NCI-H1092 treated with DMSO at 0.1 percent for 48 hours (cell line): ENCODE measurements around the gene SDHD.

Experiments
- DNase-seq: peaks from one replicate; lab custom pipeline; 2025; lab: John Stamatoyannopoulos, UW

SDHD gene

GRCh38 chr11:112103446-112103845 lies 16.8 kb downstream of the SDHD start:
- no peak for DNase-seq

DNA sequence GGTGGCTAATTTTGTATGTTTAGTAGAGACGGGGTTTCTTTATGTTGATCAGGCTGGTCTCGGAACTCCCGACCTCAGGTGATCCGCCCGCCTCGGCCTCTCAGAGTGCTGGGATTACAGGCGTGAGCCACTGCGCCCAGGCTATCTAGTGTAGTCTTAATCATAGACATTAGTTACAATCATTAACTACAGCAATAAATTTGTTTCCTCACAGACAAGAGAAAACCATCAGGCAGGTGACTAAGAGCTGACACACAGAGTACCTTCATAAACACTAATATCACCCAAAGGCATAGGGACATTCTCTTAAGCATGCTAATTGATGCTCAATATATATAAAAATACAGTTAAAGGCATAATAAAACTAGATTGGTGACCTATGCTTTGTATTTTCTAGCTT lies 19.4 kb downstream of the SDHD start:
- no peak for DNase-seq

DNA sequence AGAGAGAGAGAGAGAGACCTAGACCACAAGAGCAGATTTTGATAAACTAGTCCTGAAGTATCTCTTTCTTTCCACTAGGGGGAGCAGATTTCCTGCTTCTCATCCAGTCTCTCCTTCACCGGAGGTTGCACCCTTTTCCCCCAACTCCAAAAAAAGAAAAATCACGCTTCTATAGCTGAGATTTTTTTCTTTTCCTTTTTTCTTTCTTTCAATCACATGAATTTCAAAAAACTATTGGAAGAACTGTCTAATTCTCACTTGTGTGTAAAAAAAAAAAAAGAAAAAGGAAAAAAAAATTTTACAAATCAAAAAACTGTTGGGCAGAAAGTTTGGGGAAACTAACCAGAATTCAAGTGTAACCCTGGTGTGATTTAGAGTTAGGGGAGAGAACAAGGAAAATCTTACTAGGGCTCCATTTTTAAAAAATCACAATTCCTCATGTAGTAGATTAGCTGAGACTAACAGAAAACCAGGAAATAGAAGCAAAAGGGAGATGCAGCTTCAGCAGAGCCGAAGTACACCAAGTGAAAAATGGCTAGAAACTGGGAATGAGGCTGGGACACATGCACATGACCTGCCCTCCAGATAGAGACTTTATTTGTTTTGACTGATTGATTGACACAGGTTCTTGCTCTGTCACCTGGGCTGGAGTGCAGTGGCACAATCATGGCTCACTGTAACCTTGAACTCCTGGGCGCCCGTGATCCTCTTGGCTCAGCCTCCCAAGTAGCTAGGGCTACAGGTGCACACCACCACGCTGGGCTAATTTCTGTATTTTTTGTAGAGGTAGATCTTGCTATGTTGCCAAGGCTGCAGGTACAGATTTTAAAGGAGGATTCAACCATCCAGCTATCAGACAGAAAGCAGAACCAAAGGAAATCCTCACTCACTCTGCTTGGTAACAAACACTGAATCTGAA lies 27.1 kb downstream of the SDHD start:
- DNase-seq, result peak; percentile 85

DNA sequence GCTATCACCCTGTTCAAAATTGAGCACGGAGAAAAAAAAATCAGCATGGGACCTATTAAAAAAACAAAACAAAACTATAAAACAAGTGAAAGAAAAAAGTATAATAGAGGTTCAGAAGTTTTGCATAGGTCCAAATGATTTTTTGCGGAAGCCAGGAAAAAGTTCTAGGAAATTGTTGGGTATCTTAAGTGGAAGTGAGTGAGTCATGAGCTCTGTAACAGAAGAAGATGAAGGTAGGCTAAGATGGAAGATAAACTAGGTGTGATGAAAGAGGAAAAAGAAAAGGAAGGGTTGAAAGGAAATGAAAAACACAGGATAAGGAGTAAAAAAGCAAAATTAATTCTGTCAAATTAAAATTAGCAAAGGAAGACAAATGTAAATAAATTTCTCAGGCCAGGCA lies 27.8 kb downstream of the SDHD start:
- no peak for DNase-seq

DNA sequence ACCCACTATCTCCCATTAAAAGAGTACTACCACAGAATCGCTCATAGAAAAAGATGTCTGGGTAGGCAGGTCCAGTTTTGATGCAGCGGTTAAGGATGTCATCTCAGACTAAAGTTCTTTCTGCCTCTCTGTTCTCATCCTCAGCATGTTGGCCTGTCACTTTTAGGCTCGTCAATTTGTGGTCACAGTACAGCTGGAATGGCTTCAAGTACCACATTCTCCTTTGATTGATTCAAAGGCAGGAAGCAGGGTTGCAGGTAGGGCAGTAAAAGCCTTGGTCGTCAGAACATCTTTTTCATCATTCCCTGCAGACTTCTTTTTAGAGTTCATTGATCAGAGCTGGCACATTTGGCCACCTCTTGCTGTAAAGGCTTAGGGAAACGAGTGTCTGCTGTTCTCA lies 28.7 kb downstream of the SDHD start:
- DNase-seq, result no peak

DNA sequence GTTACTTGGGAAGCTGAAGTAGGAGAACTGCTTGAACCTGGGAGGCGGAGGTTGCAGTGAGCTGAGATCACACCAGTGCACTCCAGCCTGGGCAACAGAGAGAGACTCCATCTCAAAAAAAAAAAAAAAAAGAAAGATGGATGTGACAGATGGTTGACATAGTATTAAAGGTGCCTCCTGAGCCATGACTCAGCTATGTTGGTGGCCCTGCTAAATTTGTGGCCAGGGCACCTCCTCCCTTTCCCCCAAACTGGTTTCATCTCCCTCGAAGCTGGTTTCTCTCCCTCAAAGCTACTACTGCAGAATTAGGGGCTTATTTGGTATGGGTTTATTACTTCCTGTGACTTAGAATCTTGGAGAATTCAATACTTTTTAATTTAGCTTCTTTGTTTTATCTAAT lies 31.5 kb downstream of the SDHD start:
- no peak for DNase-seq

- no peak for DNase-seq
These were observed 35.4 kb downstream of the SDHD start for GRCh38 chr11:112121981-112122615.

GRCh38 chr11:112123129-112123528 lies 36.5 kb downstream of the SDHD start:
- DNase-seq, result no peak

GRCh38 chr11:112127056-112127455 lies 40.4 kb downstream of the SDHD start:
- DNase-seq, result no peak

GRCh38 chr11:112128483-112129121 lies 41.9 kb downstream of the SDHD start:
- DNase-seq, result peak; percentile 54

- DNase-seq, result no peak
These were observed 43.0 kb downstream of the SDHD start for GRCh38 chr11:112129656-112130055.

- no peak for DNase-seq
These were observed 46.1 kb downstream of the SDHD start for GRCh38 chr11:112132737-112133136.

DNA sequence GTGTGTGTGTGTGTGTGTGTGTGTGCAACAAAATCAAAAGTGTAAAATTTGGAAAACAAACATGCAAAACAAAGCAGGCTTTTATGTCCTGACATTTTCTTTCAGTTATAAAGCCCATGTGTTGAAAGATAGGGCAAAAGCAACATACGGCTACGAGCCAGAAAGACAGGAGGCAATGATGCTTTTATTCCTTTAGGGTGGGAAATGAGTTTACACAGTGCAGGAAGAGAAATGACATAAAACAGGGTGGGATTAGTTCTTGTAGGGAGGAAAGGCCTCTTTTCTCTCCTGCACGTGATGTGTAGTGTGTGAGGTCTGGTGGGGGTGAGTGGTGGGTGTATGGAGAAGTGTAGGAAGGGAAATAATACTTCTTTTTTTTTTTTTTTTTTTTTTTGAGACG lies 47.8 kb downstream of the SDHD start:
- DNase-seq, result no peak

DNA sequence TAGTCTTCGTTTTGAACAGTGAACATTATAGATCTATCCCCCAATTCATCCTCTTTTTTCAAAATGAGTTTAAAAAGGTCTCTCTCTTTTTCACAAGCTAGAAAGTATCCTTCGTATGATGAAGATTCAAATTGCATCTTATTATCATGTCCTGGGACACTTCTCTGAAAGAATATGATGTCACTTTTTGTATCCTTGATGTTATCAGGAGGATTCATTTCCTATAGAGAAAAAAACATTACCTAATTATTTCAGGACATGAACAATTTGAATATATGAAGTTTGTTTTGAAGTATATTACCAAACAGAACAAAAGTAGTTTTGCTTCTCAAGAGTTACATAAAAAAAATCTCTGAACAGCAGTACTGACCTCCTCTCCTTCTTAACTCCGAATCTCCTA lies 56.9 kb downstream of the SDHD start:
- no peak for DNase-seq
